GM13977 (cell line): Measurements from ENCODE around the gene FREM3.

ENCODE experiments used
- DNase-seq: peaks from one replicate; pipeline ENCODE4 v3.0.0; 2012; ENCODE audit warnings: low spot score
- in situ Hi-C: fragments of 300-500 bp; cut with MboI; formaldehyde crosslinking; loops from one replicate; pipeline ENCODE4 v1.12.0; 2022; ENCODE audit warnings: low sequenced_read_pairs, low pct_unique_long_range_greater_than_20kb, mixed read lengths, inconsistent platforms; ENCODE audit not compliant: unreplicated experiment
- TF ChIP-seq, protein P1 (sequence below): IDR thresholded peaks from 2 replicates; pipeline ENCODE4 v1.5.1; 2012; ENCODE audit warnings: mild to moderate bottlenecking, control low read depth; ENCODE audit not compliant: insufficient read depth; ENCODE audit errors: extremely low read depth, missing control alignments

Gene FREM3

DNA sequence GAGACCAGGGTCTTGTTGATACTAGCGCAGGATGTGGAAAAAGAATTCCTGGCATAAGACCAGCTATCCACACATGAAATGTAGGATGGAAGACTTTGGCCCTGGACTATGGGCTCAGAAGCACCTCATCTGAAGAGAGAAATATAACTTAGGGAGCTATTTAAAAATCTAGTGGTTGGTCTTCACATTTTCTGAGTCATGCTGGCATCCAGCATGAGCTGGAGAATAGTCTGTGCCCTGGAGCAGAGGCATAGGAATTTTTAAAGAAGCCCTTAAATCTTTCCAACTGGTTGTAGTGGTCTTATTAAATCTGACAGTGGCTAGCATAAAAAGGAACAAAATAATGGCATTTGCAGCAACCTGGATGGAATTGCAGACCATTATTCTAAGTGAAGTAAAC, 100.6 kb downstream of the FREM3 start:
- TF ChIP-seq, protein P1, sequence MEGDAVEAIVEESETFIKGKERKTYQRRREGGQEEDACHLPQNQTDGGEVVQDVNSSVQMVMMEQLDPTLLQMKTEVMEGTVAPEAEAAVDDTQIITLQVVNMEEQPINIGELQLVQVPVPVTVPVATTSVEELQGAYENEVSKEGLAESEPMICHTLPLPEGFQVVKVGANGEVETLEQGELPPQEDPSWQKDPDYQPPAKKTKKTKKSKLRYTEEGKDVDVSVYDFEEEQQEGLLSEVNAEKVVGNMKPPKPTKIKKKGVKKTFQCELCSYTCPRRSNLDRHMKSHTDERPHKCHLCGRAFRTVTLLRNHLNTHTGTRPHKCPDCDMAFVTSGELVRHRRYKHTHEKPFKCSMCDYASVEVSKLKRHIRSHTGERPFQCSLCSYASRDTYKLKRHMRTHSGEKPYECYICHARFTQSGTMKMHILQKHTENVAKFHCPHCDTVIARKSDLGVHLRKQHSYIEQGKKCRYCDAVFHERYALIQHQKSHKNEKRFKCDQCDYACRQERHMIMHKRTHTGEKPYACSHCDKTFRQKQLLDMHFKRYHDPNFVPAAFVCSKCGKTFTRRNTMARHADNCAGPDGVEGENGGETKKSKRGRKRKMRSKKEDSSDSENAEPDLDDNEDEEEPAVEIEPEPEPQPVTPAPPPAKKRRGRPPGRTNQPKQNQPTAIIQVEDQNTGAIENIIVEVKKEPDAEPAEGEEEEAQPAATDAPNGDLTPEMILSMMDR: no peak
- no peak for DNase-seq
- in situ Hi-C loops: no loop called here

GRCh38 chr4:143598816-143599215, 101.7 kb downstream of the FREM3 start:
- DNase-seq: no peak
- TF ChIP-seq, protein P1: no peak
- in situ Hi-C loops: no loop called here

DNA sequence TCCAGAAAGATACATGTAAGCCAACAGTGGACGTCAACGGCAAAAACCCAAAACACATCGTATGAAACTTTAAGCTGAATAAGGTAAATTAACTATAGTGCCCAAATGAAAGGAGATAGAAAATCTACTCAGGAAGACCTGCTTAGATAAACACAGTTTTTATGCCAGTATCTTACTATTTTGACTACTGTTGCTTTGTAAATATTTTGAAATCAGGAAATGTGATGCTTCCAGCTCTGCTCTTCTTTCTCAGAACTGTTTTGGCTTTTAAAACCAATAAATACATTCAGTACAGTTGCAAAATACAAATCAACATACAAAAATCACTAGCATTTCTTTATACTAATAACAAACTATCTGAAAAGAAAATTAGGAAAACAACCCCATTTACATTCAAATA, 103.2 kb downstream of the FREM3 start:
- TF ChIP-seq, protein P1: no peak
- in situ Hi-C loops: no loop called here
- no peak for DNase-seq

DNA sequence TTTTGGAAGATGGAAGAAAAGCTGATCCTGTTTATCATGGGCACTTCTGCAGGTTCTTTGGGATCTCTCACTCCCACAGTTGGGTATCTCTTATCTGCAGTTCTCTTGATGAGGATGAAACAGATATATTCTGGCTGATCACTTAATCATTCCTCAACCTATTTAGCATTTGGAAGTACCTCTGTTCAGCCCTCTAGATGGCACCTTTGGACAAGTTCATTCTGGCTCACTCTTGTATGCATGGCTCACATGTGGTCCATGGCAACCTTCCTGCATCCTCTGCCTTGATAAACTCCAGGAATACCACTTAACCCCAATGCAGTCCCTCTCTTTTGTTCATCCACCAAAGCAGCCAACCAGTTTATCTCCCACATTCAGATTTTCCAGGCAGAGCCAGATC, 112.8 kb downstream of the FREM3 start:
- in situ Hi-C loops: no loop called here
- DNase-seq: peak; percentile 22
- TF ChIP-seq, protein P1: peak; percentile 10

GRCh38 chr4:143586080-143586479, 114.4 kb downstream of the FREM3 start:
- TF ChIP-seq, protein P1: no peak
- in situ Hi-C loops: no loop called here
- no peak for DNase-seq

DNA sequence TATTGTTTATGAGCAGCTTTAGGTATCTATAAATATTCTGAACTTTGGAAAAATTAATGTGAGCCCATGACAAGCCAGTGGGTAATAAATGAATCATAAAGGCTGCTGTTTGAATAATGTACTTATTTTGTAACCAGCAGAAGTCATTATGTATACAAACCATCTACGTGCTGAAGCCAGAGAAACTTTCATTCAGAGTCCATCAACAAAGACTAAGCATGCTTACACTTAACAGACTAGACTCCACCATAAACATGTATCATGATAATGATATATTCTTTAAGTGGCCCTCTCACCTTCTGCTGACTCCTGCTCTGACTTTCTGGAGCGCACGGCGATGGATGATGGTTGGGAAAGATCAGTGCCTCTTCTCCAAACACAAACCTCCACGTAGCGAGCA, 114.9 kb downstream of the FREM3 start:
- DNase-seq: no peak
- TF ChIP-seq, protein P1: no peak
- in situ Hi-C loops: no loop called here
